AG04450 (cell line): ENCODE results near the gene COMMD1. TPM values are rescaled to one million over a fixed set of nuclear protein-coding genes. Genes with fewer than 3 reads are reported as not detected.

Source experiments
- CTCF ChIA-PET: fragments of 300-600, 350-600 bp; formaldehyde crosslinking; extraction: SDS; loops from one replicate; lab custom pipeline; 2022; ENCODE audit warnings: antibody characterized with exemption, inconsistent platforms; lab: Charles Lee
- POLR2A ChIA-PET: fragments of 350-600 bp; formaldehyde crosslinking; extraction: SDS; loops from one replicate; lab custom pipeline; 2021; ENCODE audit warnings: antibody characterized with exemption, inconsistent platforms; lab: Yijun Ruan, JAX
- DNase-seq: peaks from one replicate; pipeline ENCODE4 v3.0.0-alpha.2; 2011; ENCODE audit warnings: low read depth, low spot score
- H3K27ac ChIP-seq: one replicate; pipeline ENCODE4 v1.5.1; 2012; ENCODE audit warnings: low read depth, low read length, control low read depth
- H3K27me3 ChIP-seq: one replicate; pipeline ENCODE4 v1.6.0; 2012; ENCODE audit warnings: low read length; ENCODE audit not compliant: control insufficient read depth, insufficient read depth
- H3K4me3 ChIP-seq: 2 replicates; pipeline ENCODE4 v1.5.1; 2011; ENCODE audit warnings: mild to moderate bottlenecking, low read depth, low read length, control low read depth
- H3K9me3 ChIP-seq: 2 replicates; pipeline ENCODE4 v1.5.1; 2012; ENCODE audit warnings: low read length; ENCODE audit not compliant: control insufficient read depth, insufficient read depth
- CTCF ChIP-seq: IDR thresholded peaks from 2 replicates; pipeline ENCODE4 v1.5.1; 2011; ENCODE audit warnings: low read depth, low read length, control low read depth, inconsistent platforms
- polyA plus RNA-seq: library from polyadenylated mRNA; depleted of rRNA; stranded (reverse); fragments of >200 nt; gene quantifications from 2 replicates; pipeline ENCODE4 v1.2.3, GENCODE V29; 2011

The COMMD1 gene
- polyA plus RNA-seq, 1 experiment: 59.9 TPM

DNA sequence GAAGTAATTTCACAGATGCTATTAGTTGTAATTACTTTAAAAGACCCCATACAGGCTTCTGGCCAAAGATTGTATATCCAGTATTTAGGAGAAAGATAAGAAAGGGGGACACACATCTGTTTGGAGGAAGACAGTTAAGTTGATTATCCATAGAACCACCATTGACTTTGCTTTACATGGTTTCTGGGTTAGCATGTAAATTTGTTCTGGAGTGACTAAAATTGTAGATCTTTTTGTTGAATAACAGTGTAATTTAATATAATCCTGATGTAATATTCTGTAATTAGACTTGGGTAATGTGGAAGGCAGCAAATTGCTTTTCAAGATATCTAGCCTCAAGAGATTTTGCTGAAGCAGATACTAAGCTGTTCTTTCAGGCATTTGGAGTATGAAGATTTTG is 17.2 kb downstream of the COMMD1 start:
- DNase-seq: no peak
- ChIA-PET CTCF (no interaction called here), POLR2A (no interaction called here)

GRCh38 chr2:61924895-61925663 is 19.6 kb downstream of the COMMD1 start:
- Histone ChIP-seq H3K4me3 (no peak overlapping the region), H3K9me3 (no peaks in the 10 kb centered on the region), H3K27ac (no peak overlapping the region), H3K27me3 (no peaks in the 10 kb centered on the region)
- no peak for DNase-seq
- CTCF ChIA-PET: no interaction called here
- TF ChIP-seq CTCF: no peak
- POLR2A ChIA-PET: no interaction called here

More for the DNA sequence above, 17.2 kb downstream of the COMMD1 start:
- Histone ChIP-seq H3K9me3 (no peaks in the 10 kb centered on the region), H3K4me3 (no peak overlapping the region), H3K27me3 (no peaks in the 10 kb centered on the region), H3K27ac (no peak overlapping the region)
- no peak for TF ChIP-seq CTCF

DNA sequence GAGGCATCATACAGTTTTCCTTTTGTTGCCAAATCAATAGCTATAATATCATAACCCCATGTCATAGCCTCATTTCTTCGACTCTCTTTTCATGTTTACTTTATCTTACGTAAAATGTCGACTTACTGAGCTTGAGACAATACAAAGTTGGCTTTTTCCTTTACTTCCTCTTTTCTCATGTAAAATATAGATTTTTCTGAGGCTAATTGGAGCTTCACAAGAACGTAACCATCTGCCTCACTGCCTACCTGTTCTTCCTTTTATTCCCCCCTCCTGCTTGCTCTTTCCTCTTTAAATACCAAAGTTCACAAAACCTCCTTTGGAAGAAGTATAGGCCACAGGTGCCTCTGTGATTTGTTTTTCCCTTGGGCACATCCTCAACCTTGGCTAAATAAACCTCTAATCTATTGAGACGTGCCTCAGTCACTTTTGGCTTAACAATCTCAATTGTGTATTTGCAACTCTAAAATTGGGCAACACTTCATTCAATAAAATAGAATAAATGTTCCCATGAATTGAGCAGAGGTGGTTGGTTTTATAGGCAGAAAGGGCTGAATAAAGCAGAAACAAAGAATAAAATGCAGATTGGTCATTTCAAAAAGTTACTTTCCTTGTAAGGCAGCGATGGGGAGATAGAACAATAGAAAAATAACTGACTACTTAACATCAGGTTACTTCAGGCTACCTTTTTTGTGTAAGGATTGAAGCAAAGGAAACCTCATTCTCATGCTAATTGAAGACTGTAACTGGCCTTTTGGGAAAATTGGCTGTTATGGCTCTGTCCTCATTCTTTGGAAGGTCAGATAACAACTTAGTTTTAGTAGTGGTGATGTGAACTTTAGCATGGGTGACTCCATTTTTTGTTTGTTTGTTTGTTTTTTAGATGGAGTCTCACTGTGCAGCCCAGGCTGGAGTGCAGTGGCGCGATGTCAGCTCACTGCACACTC is 21.3 kb downstream of the COMMD1 start:
- TF ChIP-seq CTCF: no peak
- ChIA-PET POLR2A (no interaction called here), CTCF (no interaction called here)
- H3K9me3 ChIP-seq: no peaks in the 10 kb centered on the region
- H3K27me3 ChIP-seq: no peaks in the 10 kb centered on the region
- DNase-seq: no peak
- no peak overlapping the region for H3K27ac ChIP-seq
- H3K4me3 ChIP-seq: no peak overlapping the region

DNA sequence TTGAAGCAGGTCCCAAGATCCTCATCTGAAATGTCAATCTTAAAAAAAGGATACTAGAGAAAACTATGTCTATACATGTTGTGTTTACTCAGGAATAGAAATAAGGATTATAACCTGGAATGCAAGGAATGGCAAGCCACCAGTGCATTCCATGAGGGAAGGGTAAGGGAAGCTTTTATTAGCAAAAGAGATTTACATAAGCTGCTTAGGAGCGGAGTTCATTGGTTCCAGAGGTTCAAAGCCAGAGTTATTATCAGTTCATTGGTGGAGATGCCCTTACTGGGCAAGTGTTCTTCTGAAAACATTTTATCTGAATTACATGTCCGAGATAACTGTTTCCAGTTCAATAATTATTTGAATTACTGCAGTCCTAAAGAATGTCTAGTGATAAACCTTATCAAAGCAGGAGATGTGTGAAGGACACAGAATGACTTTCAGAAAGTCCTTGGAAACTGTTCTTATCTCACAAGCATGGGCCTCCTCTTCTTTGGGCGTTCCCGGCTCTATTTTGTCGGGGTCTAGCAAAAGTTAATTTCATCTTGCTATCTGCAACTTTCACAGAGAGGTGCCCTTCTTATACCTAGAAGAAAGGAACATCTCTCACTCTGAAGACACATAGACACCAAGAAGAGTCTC is 23.5 kb downstream of the COMMD1 start:
- CTCF ChIA-PET: interaction anchor here (0.7 to 1.6 kb wide), 2 partner anchors 48 to 249 kb away, joined by 3 to 9 read pairs; no protein-coding TSS in a partner anchor
- peaks cover 4% of the 10 kb centered on the region for H3K9me3 ChIP-seq
- H3K4me3 ChIP-seq: no peak overlapping the region
- TF ChIP-seq CTCF: no peak
- POLR2A ChIA-PET: no interaction called here
- no peaks in the 10 kb centered on the region for H3K27me3 ChIP-seq
- H3K27ac ChIP-seq: no peak overlapping the region
- no peak for DNase-seq
